Measurements from ENCODE around the gene PDE2A.

GRCh38 chr11:72541257-72541974 is 132.8 kb downstream of the PDE2A start:
- TF ChIP-seq POLR2A (IDR thresholded peaks at IDR 0.05), result no peak
- TF ChIP-seq CTCF (IDR thresholded peaks at IDR 0.05), result no peak
